ENCODE data around the gene SULT1B1. TPM values are rescaled to one million over a fixed set of nuclear protein-coding genes. Genes with fewer than 3 reads are reported as not detected.

The SULT1B1 gene
- total and polyA plus RNA-seq, 9 donors, result 0.23 to 6.4 (median 0.82) TPM

DNA sequence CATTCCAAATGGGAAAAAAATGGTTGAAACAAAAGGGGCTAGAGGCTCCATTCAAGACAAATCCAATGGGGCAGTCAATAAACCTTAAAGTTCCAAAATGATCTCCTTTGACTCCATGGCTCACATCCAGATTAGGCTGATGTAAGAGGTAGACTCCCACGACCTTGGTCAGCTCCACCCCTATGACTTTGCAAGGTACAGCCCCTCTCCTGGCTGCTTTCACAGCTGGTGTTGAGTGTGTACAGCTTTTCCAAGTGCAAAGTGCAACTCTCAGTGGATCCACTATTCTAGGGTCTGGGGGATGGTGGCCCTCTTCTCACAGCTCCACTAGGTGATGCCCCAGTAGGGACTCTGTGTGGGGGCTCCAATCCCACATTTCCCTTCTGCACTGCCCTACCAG, 21.5 kb downstream of the SULT1B1 start:
- Histone ChIP-seq H3K36me3 (no peaks in the 10 kb centered on the region), H3K4me3 (no peak overlapping the region), H3K4me1 (ENCODE audit: insufficient read depth) (no peaks in the 10 kb centered on the region), H3K27me3 (no peaks in the 10 kb centered on the region), H3K9me3 (no peaks in the 10 kb centered on the region), H3K27ac (no peak overlapping the region)
- TF ChIP-seq, protein P1, sequence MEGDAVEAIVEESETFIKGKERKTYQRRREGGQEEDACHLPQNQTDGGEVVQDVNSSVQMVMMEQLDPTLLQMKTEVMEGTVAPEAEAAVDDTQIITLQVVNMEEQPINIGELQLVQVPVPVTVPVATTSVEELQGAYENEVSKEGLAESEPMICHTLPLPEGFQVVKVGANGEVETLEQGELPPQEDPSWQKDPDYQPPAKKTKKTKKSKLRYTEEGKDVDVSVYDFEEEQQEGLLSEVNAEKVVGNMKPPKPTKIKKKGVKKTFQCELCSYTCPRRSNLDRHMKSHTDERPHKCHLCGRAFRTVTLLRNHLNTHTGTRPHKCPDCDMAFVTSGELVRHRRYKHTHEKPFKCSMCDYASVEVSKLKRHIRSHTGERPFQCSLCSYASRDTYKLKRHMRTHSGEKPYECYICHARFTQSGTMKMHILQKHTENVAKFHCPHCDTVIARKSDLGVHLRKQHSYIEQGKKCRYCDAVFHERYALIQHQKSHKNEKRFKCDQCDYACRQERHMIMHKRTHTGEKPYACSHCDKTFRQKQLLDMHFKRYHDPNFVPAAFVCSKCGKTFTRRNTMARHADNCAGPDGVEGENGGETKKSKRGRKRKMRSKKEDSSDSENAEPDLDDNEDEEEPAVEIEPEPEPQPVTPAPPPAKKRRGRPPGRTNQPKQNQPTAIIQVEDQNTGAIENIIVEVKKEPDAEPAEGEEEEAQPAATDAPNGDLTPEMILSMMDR (IDR thresholded peaks at IDR 0.05), result no peak
- no peak for TF ChIP-seq EP300 (IDR thresholded peaks at IDR 0.05)
- no peak for TF ChIP-seq POLR2A (IDR thresholded peaks at IDR 0.05)
- DNase-seq, result no peak
- 32 to 73% (median 38%) methylated on average over 1 of the region's 1 CpG for WGBS, 3 donors
- intact Hi-C loops (cut with DNase I), result no loop called here

DNA sequence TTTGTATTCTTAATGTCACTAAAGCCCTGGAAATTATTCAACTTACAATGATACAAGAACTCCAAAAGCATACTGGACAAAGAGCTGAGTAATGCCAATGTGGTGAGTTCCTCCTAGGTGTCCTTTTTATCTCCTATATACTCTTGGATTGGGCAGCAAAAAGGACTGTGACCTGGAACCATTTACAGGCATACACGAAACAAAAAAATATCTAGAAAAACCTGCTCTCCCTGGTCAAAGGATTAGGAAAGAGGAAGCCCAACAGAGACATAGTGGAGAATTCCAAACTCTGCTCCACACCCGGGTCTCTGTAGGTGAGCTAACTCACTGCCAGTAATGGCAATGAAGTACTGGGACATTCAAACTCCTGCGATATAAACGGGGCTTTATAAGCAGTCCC, 25.3 kb downstream of the SULT1B1 start:
- intact Hi-C loops (cut with DNase I), result no loop called here
- DNase-seq, result no peak
- Histone ChIP-seq H3K27me3 (no peaks in the 10 kb centered on the region), H3K4me3 (no peak overlapping the region), H3K36me3 (no peaks in the 10 kb centered on the region), H3K4me1 (ENCODE audit: insufficient read depth) (no peaks in the 10 kb centered on the region), H3K9me3 (no peaks in the 10 kb centered on the region), H3K27ac (no peak overlapping the region)
- TF ChIP-seq EP300 (IDR thresholded peaks at IDR 0.05) (no peak), POLR2A (IDR thresholded peaks at IDR 0.05) (no peak)
- TF ChIP-seq, protein P1 (IDR thresholded peaks at IDR 0.05), result no peak
- WGBS, 3 donors, result 92 to 95% (median 93%) methylated on average over 4 of the region's 4 CpGs

DNA sequence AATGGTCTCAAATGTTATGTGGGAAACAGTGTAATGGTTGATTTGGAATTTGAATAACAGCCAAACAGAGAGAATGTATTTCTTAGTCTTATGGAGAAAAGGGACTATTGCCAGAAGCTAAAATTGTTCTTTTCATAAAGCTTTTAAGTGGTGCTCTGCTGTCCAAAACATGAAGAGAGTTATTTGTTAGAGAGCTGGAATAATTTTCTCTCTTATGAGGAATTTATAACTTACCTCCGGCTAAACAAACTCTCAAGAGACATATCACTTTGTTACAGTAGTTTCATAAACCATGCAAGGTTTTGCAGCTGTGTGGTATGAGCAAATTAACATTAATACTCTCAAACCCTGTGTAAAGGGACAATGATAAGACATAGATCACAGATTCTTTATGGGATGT, 28.6 kb downstream of the SULT1B1 start:
- TF ChIP-seq EP300 (IDR thresholded peaks at IDR 0.05) (no peak), POLR2A (IDR thresholded peaks at IDR 0.05) (no peak)
- TF ChIP-seq, protein P1 (IDR thresholded peaks at IDR 0.05), result no peak

DNA sequence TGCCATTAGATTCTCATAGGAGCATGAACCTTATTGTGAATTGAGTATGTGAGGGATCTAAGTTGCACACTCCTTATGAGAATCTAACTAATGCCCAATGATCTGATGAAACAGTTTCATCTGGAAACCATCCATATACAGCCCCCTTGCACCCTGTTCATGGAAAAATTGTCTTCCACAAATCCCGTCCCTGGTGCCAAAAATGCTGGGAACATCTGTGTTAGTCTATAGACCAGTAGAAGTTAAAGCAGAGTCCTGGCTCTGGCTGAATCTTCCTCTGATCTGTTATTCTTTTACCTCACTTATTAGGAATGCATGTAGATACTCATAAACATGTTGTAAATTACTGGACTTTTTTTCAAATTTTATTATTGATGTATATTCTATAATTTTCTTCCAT, 29.2 kb downstream of the SULT1B1 start:
- TF ChIP-seq, protein P1 (IDR thresholded peaks at IDR 0.05), result no peak
- TF ChIP-seq POLR2A (IDR thresholded peaks at IDR 0.05) (no peak), EP300 (IDR thresholded peaks at IDR 0.05) (no peak)

More for the DNA sequence above, 28.6 kb downstream of the SULT1B1 start:
- no peaks in the 10 kb centered on the region for H3K27me3 ChIP-seq
- H3K4me3 ChIP-seq, result no peak overlapping the region
- no peaks in the 10 kb centered on the region for H3K9me3 ChIP-seq
- intact Hi-C loops (cut with DNase I), result no loop called here
- H3K4me1 ChIP-seq (ENCODE audit: insufficient read depth), result no peaks in the 10 kb centered on the region
- 7 to 18% (median 14%) methylated on average over 1 of the region's 1 CpG for WGBS, 3 donors
- H3K27ac ChIP-seq, result no peak overlapping the region
- no peak for DNase-seq
- H3K36me3 ChIP-seq, result no peaks in the 10 kb centered on the region

DNA sequence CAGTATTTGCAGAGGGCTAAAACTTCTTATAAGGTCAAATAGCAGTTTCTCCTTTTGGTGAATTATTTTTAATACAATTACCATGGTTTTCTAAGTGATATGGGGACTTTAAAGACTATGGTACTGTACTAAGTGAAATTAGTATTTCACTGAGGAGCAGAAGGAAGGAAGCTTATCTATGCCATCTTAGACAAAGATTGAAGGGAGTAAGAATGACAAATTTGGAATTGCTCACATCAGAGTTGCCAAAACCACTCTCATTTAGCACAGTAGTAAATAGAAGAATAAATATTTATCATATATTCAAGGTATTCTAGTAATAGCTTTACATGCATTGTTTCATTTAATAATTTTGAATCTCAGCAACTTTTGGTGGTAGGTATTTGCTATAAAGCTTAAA, 30.4 kb downstream of the SULT1B1 start:
- intact Hi-C loops (cut with DNase I), result no loop called here
- no peak for TF ChIP-seq POLR2A (IDR thresholded peaks at IDR 0.05)
- TF ChIP-seq, protein P1 (IDR thresholded peaks at IDR 0.05), result no peak
- no peak for TF ChIP-seq EP300 (IDR thresholded peaks at IDR 0.05)
- no peaks in the 10 kb centered on the region for H3K4me1 ChIP-seq (ENCODE audit: insufficient read depth)

More for the DNA sequence above, 29.2 kb downstream of the SULT1B1 start:
- intact Hi-C loops (cut with DNase I), result no loop called here
- Histone ChIP-seq H3K4me1 (ENCODE audit: insufficient read depth) (no peaks in the 10 kb centered on the region), H3K9me3 (no peaks in the 10 kb centered on the region), H3K36me3 (no peaks in the 10 kb centered on the region), H3K4me3 (no peak overlapping the region), H3K27me3 (no peaks in the 10 kb centered on the region), H3K27ac (no peak overlapping the region)
- DNase-seq, result no peak
- WGBS, 3 donors, result 47 to 53% (median 53%) methylated on average over 1 of the region's 1 CpG

More for the DNA sequence above, 30.4 kb downstream of the SULT1B1 start:
- Histone ChIP-seq H3K27ac (no peak overlapping the region), H3K4me3 (no peak overlapping the region), H3K36me3 (no peaks in the 10 kb centered on the region), H3K27me3 (no peaks in the 10 kb centered on the region), H3K9me3 (no peaks in the 10 kb centered on the region)
- DNase-seq, result no peak
